Measurements from ENCODE around the gene COL9A1.

DNA sequence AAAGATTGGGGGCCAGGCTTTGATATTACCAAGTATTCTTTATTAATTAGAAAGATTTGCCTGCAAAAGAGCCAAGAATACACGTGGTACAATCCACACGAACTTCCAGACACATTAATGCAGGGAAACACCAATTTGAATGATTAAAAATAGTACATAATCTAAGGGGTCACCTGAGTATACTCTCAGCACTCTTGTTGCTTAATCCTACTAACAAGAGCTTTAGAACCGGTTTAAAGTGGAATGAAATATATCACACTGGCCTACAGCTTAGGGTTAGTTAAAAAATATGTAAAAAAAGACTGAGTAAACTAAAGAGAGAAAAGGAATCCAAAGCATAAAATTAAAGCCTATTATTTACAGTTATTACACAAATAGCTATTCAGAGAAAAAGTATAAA, 49.0 kb downstream of the COL9A1 start:
- TF ChIP-seq POLR2A (IDR thresholded peaks at IDR 0.05; ENCODE audit: low read length) (no peak), GATA1 (IDR thresholded peaks at IDR 0.05; ENCODE audit: low read depth, low read length) (no peak)
